Activated gamma-delta T cell treated with anti-CD3 and anti-CD28 coated beads, Interleukin-2, amount 50 U/mL, for 16 hours (primary cell): ENCODE results near the gene STPG3.
A peak's percentile ranks its signal among the peaks of the same experiment; 100 is the strongest.
"Not testable (repeated sequence)": the region's sequence is repeated elsewhere in the genome, so short reads cannot be mapped to it uniquely, and the experiment has no call there.

Experiments
- DNase-seq: peaks from one replicate; pipeline ENCODE4 v3.0.0-alpha.2; 2020; ENCODE audit warnings: low read depth

STPG3 gene

DNA sequence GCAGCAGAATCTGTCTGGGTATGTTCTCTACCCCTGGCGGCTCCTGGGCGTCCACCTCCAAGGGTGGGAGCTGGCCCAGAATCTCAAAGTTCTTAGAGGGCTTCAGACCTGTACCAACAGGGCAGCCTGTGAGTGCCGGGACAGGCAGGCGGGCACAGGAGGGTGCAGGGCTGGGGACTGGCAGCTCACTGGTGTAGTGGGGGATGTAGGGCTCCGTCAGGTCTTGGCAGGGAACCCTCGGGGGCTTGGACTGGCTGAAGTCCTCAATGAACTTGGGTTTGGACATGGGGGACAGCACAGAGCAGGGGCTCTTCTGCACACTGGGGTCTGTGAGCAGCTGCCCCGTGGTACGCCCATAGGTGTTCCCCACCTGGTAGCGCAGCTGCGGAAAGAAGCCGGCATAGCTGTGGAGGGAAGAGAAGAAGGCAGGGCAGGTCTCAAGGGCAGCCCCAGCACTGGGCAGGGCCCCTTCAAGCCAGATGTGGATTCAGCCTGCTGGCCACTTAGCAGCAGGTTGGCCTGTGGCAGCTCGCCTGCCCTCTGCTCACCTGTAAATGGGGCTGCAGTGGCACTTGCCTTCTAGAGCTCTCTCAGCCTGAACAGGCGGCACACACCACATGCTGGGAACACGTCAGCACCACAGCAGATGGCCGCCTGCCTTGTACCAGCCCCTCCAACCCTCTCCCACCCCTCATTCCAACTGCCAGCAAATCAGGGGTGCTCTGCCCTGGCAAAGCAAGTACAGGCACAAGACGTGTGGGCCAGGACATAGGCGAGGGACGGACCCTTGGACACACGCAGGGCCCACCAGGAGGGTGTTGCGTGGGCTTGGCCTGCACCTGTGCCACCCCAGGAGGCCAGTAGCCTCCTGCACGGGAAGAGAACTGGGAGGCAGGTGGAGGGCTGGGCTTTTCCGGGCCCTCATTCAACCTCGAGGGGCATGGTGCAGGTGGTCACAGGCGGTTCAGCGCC is 5.3 kb upstream of the STPG3 start:
- no peak for DNase-seq

DNA sequence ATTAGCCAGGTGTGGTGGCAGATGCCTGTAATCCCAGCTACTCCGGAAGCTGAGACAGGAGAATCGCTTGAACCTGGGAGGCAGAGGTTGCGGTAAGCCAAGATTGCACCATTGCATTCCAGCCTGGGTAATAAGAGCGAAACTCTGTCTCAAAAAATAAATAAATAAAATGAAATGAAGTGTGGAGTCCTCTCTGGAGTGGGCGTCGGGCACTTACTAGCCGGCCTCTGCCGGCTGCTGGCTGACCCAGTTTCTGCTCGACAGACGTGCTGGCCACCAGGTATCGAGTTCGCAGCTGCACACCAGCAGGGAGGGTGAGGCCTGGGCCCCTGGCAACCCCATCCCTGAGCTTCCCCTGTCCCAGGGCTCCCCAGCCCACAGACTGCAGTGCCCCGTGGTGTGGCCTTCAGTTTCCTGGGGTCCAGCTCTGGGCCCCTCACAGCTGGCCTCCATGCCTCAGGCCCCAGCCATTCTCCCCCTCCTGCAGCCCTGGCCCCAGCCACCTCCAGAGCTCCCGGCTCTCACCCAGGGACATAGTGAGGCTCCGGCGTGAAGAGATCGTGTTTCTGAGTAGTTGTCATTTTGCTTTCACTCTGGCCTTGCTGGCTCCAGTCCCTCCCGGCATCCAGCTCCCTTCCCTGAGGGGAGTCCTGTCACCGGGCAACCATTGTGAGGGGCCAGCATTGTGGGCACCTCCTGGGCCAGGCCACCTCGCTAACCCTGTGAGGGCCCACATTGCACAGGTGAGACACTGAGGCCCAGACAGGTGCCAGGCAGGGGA is 3.8 kb upstream of the STPG3 start:
- no peak for DNase-seq

DNA sequence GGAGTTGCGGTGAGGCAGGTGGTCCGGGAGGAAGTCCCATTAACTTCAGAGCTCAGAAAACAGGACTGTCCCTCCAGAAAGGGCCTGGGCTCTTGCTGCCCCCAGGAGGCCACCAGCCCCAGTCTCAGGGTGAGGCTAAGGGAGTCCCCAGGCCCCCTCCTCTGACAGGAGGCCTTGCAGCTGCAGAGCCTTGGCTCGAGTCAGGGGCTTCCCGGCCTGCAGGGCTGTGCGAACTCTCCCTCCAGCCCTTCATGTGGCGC is 3.2 kb upstream of the STPG3 start:
- no peak for DNase-seq

DNA sequence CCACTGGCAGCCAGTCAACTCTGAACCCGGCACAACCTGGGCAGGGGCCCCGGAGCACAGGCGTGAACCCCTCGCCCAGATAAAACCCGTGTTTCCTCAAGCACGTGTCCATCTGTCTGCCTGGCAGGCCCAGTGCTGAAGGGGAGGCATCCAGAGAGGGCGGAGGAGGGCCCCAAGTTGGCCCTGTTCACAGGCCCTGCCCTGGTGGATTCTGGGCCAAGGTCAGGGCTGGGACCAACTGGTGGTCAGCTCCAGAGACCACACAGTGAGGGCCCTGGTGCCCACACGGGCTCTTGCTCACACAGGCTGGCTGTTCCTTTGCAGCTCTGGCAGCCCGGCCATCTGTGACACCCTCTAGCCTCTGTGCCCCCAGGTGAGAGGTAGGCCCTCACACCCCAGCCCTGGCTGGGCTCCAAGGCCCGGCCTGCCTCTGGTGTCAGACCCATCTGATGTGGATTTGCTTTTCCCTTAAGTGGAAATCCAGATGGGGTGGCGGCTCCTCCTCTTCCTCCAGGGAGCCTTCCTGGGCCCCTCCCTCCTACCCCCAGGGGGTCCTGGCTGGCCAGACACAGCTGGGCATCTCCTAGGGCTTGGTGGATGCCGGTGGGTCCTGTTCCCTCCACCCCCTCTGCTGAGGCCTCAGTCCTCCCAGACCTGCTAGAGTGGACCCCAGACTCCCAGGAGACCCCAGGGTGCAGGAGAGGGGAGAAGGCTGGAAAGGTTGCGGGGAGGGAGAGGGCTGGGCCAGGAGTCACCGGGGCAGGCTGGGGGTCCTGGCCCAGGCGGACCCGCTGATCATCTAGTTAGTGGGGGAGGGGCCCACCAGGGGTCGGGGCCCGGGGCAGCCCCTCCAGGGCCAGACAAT is 525 bp upstream of the STPG3 start:
- DNase-seq, result no peak

DNA sequence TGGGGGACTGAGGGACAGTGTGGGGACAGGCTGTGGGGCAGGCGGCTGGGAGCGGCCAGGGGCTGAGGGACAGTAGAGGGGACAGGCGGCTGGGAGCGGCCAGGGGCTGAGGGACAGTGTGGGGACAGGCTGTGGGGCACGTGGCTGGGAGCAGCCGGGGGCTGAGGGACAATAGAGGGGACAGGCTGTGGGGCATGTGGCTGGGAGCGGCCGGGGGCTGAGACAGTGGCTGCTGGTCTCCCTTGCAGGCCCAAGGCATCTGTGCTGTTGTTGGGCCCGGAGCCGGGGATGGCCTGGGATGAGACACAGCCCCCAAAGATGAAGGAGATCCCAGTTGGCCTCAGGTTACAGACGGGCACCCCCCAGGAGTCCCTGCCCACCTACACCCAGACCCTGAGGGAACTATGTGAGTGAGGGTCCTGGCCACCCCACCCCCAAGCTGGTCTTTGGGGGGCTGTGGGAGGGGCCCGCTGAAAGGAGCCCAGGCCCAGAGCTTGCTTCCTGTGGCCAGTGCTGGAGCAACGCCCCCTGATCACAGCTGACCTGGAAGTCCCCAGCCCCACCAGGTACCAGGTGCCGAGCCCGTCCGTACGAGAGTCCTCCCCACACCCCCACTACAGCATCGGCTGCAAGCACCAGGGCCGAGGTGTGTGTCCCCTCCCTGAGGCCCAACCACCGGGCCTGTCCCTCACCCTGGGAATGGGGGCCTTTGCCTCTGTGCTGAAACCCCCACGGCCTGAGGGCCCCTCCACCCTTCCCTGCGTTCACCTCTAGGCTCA is 593 bp downstream of the STPG3 start:
- no peak for DNase-seq

DNA sequence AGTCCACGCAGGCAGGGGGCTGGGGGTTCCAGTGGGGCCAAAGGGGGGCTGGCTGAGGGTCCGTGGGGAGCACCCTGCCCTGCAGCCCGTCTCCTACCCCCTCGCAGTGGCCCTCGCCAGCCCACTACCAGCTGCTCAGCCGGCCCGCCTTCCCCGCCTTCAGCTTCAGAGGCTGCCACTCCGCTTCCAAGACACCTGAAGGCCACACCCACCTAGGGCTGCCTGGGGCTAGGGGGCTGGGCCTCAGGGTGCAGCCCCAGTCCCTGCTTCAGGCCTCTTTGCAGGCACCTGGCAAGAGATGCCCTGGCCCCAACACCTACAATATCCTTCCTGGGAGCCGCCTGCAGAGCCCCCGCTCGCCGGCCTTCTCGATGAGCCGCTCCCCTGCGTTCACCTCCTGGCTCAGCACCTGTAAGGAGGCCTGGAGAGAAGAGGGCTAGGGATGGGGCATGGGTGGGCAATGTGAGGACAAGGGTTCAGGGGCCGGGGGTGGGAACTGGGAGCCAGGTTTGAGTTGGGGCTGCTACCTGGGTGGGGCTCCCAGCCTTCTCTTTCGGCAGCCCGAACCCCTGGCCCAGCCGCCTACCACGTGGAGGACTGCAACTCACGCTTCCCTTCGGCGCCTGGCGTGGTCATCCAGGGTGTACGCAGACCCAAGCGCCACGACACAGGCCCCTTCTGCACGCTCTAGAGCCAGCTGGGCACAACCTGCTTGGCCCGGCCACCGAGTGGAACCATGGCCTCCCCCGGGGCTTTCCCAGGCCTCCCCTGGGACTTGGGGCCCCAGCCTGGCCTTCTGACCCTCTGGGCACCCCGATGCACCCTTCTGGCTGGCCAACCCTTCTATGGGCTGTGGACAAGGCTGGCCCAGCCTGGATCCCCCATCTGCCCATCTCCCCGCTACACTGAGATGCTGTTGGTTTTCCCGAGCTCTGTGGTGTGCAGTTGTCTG is 1.7 kb downstream of the STPG3 start:
- DNase-seq, result no peak

DNA sequence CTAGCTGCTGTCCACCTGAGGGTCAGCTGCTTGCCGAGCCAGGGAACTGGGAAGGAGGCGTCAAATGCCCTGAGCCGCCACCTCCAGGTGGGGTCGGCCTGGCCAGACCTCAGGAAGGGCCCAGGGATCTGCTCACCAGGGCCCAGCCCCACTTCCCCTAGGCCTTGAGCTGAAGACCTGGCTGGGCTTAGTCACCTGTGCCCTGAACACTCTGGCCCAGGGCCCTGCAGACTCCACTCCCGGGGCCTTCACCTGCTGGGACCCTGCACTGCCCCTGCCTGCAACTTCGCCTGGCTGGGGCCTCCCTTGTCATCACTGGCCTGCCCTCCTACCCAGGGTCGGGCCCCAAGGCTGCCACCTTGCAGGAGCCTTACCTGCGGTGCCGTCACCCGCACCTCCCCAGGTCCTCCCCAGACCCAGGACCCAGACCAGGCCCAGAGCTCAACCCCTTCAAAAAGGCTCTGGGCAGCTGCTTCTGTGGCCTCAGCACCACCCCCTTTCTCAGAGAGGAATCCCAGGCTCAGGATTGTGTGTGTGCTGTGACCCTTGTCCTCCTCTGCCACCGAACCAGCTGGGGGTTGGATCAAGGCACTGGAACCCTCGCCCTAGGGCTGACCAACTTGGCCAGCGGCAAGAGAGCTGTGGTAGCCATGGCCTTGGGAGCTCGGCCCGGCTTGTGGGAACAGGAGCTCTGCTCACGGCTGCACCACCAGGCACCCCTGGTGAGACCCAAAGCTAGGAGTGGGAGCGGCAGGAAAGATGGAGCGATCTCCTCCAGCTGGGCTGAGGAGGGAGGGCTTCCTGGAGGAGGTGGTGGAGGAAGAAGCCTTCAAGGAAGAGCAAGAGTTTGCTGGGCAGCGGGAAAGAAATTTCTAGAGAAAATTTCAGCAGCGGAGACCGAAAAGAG is 2.9 kb downstream of the STPG3 start:
- DNase-seq, result no peak

DNA sequence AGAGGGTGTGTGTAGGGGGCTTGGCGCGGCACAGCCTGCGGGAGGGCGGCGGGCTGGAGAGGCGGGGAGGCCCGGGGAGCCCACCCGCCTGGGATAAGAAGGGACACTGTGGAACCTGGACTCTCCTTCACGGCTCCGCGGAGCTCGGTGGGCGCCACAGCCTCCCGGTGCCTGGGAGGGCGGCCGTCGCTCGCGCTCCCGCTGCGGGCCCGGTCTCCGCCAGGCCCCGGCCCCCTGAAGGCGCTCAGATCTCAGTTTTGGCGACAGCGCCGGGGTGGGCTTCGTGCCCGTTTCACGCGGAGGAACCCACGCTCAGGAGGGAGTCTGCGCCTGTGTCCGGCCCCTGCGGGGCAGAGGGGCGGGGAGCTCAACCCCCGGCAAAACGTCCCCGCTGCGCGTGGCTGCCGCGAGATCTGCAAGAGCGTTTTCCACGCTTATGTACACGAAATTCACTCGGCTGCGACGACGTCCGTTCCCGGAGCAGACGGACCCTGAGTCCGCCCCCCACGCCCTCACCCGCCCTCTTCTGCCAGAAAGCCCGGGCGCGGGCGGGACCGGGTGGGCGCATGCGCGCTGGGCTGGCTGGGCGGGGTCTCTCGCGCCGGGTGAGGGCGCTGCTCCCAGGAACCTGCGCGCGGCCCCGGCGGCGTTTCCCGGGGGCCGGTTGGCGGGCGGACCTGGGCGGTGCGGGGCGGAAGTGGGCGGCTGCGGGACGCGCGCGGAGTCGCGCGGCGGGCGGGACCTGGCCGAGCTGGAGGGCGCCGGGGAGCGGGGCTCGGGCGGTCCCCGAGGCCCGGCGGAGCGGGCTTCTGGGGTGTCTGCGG is 3.8 kb downstream of the STPG3 start, which contains the start of gene NELFB:
NELFB (plus strand) TSS at position 704 of the 824 bp plus-strand sequence.
- peak; percentile 91 for DNase-seq

DNA sequence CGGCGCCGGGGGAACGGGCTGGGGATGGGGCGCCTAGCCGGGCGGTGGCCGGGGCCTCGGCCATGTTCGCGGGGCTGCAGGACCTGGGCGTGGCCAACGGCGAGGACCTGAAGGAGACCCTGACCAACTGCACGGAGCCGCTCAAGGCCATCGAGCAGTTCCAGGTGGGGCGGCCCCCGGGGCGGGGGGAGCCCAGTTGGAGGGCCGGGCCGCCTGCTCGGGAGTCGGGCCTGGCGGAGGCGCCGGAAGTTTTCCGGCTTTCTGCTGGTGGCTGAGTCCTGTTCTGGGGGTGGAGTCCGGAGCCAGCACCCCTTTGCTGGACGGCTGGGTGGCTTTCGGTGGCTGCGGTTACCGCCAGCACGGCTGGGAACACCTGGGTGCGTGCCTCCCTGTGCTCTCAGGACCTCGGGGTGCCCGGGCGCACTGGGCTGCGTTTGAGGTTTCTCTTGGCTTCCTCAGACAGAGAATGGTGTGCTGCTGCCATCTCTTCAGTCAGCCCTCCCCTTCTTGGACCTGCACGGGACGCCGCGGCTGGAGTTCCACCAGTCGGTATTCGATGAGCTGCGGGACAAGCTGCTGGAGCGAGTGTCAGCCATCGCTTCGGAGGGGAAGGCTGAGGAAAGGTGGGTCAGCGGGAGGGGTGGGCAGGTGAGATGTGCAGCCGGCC is 4.5 kb downstream of the STPG3 start:
- no peak for DNase-seq

DNA sequence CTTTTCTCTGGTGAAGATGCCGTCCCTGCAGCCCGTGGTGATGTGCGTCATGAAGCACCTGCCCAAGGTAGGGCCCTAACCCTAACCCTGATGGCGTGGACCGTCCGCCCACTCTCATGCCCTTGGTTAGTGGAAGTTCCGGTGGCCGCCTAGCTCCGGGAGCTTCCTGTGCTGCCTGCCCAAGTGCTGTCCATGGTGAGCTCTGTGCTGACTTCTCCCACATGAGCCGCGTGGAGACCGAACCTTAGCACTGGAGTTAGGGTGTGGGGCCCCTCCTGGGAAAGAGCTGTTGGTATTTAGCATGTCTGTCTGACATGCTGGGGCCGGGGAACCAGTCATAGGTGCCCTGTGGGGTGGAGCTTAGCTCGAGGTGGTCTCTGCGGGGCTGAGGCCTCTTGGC is 5.3 kb downstream of the STPG3 start:
- DNase-seq, result no peak

DNA sequence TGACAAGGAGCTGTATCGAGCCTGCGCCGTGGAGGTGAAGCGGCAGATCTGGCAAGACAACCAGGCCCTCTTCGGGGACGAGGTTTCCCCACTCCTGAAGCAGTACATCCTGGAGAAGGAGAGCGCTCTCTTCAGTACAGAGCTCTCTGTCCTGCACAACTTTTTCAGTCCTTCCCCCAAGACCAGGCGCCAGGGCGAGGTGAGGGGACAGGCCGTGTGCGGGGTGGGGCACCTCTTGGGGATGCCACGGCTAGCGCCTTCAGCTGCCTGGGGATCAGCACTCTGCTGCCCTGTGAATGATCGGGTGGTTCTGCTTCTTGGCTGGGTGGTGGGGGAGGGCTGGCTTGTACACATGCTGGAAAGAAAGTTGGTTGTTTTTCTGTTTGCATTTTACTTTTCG is 5.8 kb downstream of the STPG3 start:
- DNase-seq, result no peak

DNA sequence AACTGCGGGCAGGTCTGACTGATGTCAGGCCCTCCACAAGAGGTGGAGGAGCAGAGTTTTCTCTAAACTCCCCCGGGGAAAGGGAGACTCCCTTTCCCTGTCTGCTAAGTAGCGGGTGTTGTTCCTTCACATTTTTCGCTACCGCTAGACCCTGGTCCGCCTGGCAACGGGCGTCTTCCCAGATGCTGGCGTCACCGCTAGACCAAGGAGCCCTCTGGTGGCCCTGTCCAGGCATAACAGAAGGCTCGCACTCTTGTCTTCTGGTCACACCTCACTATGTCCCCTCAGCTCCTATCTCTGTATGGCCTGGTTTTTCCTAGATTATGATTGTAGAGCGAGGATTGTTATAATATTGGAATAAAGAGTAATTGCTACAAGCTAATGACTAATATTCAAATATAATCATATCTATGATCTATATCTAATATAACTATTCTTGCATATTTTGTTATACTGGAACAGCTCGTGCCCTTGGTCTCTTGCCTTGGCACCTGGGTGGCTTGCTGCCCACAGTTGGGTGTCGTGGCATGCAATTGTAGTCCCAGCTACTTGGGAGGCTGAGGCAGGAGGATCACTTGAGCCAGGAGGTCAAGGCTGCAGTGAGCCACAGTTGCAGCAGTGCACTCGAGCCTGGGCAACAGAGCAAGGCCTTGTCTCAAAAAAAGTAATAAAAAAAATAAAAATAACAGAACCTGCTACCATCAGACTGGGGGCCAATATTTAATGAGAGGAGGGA is 11.3 kb downstream of the STPG3 start:
- not testable (repeated sequence) for DNase-seq

DNA sequence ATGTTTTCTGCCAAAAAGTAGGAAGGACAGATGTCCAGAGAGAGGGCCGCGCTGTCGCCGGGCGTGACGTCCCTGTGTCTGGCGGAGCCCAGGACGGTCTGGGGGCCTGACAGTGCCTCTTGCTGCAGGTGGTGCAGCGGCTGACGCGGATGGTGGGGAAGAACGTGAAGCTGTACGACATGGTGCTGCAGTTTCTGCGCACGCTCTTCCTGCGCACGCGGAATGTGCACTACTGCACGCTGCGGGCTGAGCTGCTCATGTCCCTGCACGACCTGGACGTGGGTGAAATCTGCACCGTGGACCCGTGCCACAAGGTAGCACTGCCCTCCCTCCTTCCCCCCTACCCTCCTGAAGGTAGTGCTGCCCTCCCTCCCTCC is 11.8 kb downstream of the STPG3 start:
- DNase-seq, result no peak

DNA sequence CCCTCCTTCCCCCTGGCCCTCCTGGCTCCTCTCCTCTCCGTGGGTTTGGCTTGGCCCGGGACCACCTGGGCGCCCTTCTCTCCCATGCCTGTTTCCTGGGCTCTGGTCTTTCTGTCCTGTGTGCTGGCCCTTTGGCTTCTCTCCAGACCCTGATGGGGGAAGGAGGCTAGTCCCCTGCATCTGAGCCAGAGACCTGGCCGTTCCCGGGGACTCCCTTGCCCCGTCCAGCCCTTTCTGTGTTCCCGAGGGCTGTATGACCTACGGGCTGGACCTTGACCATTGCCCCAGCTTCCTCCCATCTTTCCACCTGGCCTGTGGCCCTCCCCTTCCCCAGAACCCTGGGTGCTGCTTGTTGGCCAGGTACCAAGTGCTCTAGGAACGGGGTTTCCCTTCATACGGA is 12.4 kb downstream of the STPG3 start:
- DNase-seq, result no peak

DNA sequence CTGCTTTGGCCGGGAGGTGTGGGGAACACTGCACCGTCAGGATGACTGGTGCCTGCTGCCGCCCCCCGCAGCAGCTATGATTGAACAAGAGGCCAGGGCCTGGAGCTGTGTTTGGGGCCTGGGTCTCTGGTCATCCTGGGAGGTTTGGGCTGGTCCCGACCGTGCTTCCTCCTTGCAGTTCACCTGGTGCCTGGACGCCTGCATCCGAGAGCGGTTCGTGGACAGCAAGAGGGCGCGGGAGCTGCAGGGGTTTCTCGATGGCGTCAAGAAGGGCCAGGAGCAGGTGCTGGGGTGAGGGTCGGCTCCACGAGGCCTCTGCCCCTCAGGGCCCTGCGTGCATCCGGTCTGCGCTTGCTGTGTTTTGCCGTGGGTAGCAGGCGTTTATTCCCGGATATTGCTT is 13.0 kb downstream of the STPG3 start:
- no peak for DNase-seq

DNA sequence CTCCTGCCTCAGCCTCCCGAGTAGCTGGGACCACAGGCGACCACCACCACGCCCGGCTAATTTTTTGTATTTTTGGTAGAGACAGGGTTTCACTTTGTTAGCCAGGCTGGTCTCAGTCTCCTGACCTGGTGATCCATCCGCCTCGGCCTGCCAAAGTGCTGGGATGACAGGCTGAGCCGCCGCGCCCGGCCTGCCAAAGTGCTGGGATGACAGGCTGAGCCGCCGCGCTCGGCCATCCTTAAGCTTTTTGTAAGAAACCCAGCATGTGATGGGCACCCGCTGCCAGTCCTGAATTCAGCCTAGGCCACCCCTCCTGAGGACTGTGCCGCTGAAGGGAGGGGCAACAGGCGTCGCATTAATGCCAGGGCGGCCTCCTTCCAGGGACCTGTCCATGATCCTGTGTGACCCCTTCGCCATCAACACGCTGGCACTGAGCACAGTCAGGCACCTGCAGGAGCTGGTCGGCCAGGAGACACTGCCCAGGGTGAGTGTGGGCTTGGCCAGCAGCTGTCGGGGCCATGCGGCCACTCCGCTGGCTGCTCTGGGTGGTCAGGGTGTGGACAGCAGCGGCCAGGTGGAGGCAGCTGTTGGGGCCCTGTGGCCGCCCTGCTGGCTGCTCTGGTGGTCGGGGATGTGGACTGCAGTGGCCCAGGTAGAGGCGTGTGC is 14.5 kb downstream of the STPG3 start:
- no peak for DNase-seq

DNA sequence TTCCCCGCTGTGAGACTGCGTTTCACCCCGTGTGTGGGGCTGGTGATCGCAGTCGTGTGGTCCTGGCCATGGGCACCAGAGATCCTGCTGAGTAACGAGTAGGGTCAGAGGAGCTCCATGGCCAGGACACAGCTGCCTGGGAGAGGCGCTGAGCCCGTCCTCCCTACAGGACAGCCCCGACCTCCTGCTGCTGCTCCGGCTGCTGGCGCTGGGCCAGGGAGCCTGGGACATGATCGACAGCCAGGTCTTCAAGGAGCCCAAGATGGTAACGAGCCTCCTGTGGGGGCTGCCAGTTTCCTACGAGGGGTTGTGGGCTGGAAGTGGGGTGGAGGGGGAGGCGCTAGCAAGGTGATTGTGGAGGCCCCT is 15.1 kb downstream of the STPG3 start:
- no peak for DNase-seq
